Uterus (tissue), 2 donors: ENCODE results near the gene BABAM2.

Experiments used
- POLR2A ChIP-seq, 2 donors: fragments of 450-650 bp; IDR thresholded peaks; one replicate each; pipeline ENCODE4 v1.6.1; 2016; ENCODE audit warnings: antibody characterized with exemption in 2 of 2, mild to moderate bottlenecking in 1 of 2, moderate library complexity in 1 of 2
- TF ChIP-seq, protein P1 (sequence below), 4 experiments: fragments of 200-600 bp in 2 of 4; fragments of 450-650 bp in 2 of 4; sonication (generic) in 2 of 4; IDR thresholded peaks; one replicate each; pipeline ENCODE4 v1.5.1; 2016 to 2019; ENCODE audit warnings: antibody characterized with exemption in 4 of 4, mild to moderate bottlenecking in 2 of 4, moderate library complexity in 1 of 4

DNA sequence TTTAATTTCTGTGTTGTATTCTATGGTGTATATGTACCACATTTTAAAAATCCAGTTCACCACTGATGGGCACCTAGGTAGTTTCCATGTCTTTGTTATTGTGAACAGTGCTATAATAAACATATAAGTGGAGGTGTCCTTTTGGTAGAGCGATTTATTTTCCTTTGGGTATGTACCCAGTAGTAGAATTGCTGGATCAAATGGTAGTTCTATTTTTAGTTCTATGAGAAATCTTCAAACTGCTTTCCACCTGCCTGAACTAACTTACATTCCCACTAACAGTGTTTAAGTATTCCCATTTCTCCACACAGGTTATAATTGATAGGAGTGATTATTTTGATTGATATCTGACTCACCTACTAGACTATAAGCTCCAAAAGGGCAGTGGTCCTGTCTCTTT is 148.2 kb downstream of the BABAM2 start:
- TF ChIP-seq, protein P1, sequence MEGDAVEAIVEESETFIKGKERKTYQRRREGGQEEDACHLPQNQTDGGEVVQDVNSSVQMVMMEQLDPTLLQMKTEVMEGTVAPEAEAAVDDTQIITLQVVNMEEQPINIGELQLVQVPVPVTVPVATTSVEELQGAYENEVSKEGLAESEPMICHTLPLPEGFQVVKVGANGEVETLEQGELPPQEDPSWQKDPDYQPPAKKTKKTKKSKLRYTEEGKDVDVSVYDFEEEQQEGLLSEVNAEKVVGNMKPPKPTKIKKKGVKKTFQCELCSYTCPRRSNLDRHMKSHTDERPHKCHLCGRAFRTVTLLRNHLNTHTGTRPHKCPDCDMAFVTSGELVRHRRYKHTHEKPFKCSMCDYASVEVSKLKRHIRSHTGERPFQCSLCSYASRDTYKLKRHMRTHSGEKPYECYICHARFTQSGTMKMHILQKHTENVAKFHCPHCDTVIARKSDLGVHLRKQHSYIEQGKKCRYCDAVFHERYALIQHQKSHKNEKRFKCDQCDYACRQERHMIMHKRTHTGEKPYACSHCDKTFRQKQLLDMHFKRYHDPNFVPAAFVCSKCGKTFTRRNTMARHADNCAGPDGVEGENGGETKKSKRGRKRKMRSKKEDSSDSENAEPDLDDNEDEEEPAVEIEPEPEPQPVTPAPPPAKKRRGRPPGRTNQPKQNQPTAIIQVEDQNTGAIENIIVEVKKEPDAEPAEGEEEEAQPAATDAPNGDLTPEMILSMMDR (IDR thresholded peaks at IDR 0.05): no peak
- no peak for TF ChIP-seq POLR2A (IDR thresholded peaks at IDR 0.05)
